ENCODE measurements around the gene PDCD4.
A peak's percentile ranks its signal among the peaks of the same experiment; 100 is the strongest.

PDCD4 gene

GRCh38 chr10:110881247-110881646 lies 9.5 kb downstream of the PDCD4 start:
- DNase-seq (ENCODE audit: low read depth in 1 of 2, low spot score in 1 of 2), result peak in 1 of 2 experiments; percentile 78
- in situ Hi-C loops (cut with HindIII; ENCODE audit: low pct_unique_long_range_greater_than_20kb, low sequenced_read_pairs), result no loop called here
- no peak for TF ChIP-seq JUND (IDR thresholded peaks at IDR 0.05; ENCODE audit: low read depth)

GRCh38 chr10:110881905-110882304 lies 10.2 kb downstream of the PDCD4 start:
- in situ Hi-C loops (cut with HindIII; ENCODE audit: low pct_unique_long_range_greater_than_20kb, low sequenced_read_pairs), result no loop called here
- DNase-seq (ENCODE audit: low read depth in 1 of 2, low spot score in 1 of 2), result peak in 1 of 2 experiments; percentile 57
- TF ChIP-seq JUND (IDR thresholded peaks at IDR 0.05; ENCODE audit: low read depth), result no peak

- no peak for TF ChIP-seq JUND (IDR thresholded peaks at IDR 0.05; ENCODE audit: low read depth)
- DNase-seq (ENCODE audit: low read depth in 1 of 2, low spot score in 1 of 2), result peak in 1 of 2 experiments; percentile 69
- in situ Hi-C loops (cut with HindIII; ENCODE audit: low pct_unique_long_range_greater_than_20kb, low sequenced_read_pairs), result no loop called here
Measured at GRCh38 chr10:110883924-110884323, 12.2 kb downstream of the PDCD4 start.

GRCh38 chr10:110885932-110886674 lies 14.4 kb downstream of the PDCD4 start:
- in situ Hi-C loops (cut with HindIII; ENCODE audit: low pct_unique_long_range_greater_than_20kb, low sequenced_read_pairs), result no loop called here
- peak; percentile 72; the same call in 1 of the 2 replicates for TF ChIP-seq JUND (IDR thresholded peaks at IDR 0.05; ENCODE audit: low read depth)
- DNase-seq (ENCODE audit: low read depth in 1 of 2, low spot score in 1 of 2), result peak in 1 of 2 experiments; percentile 77

GRCh38 chr10:110887560-110887959 lies 15.8 kb downstream of the PDCD4 start:
- TF ChIP-seq JUND (IDR thresholded peaks at IDR 0.05; ENCODE audit: low read depth), result no peak
- DNase-seq (ENCODE audit: low read depth in 1 of 2, low spot score in 1 of 2), result no peak
- in situ Hi-C loops (cut with HindIII; ENCODE audit: low pct_unique_long_range_greater_than_20kb, low sequenced_read_pairs), result no loop called here

DNA sequence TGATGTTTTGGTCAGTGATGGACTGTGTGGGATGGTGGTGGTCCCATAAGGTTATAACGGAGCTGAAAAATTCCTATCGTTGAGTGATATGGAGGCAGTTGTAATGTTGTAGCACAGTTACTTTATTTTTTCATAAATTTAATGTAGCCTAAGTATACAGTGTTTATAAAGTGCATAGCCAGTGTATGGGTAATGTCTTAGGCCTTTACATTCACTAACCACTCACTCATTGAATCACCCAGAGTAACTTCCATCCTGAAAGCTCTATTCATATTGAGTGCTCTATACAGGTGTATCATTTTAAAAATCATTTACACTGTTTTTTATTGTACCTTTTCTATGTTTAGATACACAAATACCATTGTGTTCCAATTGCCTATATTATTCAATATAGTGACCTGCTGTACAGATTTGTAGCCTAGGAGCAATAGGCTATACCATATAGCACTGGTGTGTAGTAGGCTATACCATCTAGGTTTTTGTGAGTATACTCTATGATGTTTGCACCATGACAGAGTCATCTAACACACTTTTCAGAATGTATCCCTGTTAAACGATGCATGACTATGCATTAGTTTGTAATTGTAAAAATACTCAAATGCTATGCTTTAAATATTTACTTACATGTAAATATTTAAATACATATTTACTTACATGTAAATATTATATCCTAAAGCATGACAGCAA lies 21.0 kb downstream of the PDCD4 start:
- no peak for TF ChIP-seq JUND (IDR thresholded peaks at IDR 0.05; ENCODE audit: low read depth)
- in situ Hi-C loops (cut with HindIII; ENCODE audit: low pct_unique_long_range_greater_than_20kb, low sequenced_read_pairs), result no loop called here
- no peak for DNase-seq (ENCODE audit: low read depth in 1 of 2, low spot score in 1 of 2)

DNA sequence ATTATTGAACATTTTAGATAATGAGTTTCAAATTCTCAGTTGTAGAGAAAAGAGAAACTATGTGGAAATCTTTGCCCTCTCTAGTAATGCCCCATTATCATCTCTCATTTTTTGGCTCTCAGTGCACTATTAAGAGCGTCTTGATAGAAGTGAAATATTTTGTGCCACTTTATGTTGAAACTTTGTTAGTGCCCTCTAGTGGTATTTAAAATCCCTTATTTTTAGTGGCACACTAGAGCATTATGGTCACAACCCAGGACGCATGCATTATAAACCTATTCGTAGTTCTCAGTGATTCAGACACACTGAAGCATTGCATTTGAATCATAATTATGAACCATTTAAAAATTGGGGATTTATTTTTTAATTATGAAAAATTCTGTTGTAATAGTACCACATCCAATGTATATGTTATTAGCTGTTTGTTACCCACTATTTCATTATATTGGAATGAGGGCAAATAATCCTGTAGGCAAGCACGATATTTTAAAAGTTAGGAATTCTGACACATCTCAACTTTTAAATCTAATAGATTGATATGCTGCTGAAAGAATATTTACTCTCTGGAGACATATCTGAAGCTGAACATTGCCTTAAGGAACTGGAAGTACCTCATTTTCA lies 21.9 kb downstream of the PDCD4 start:
- no peak for TF ChIP-seq JUND (IDR thresholded peaks at IDR 0.05; ENCODE audit: low read depth)
- peak in 1 of 2 experiments; percentile 57 for DNase-seq (ENCODE audit: low read depth in 1 of 2, low spot score in 1 of 2)
- in situ Hi-C loops (cut with HindIII; ENCODE audit: low pct_unique_long_range_greater_than_20kb, low sequenced_read_pairs), result no loop called here

GRCh38 chr10:110897184-110897583 lies 25.5 kb downstream of the PDCD4 start:
- TF ChIP-seq JUND (IDR thresholded peaks at IDR 0.05; ENCODE audit: low read depth), result no peak
- in situ Hi-C loops (cut with HindIII; ENCODE audit: low pct_unique_long_range_greater_than_20kb, low sequenced_read_pairs), result no loop called here
- DNase-seq (ENCODE audit: low read depth in 1 of 2, low spot score in 1 of 2), result peak in 1 of 2 experiments; percentile 57

- TF ChIP-seq JUND (IDR thresholded peaks at IDR 0.05; ENCODE audit: low read depth), result no peak
- in situ Hi-C loops (cut with HindIII; ENCODE audit: low pct_unique_long_range_greater_than_20kb, low sequenced_read_pairs), result no loop called here
- DNase-seq (ENCODE audit: low read depth in 1 of 2, low spot score in 1 of 2), result no peak
Measured at GRCh38 chr10:110898391-110898790, 26.7 kb downstream of the PDCD4 start.

GRCh38 chr10:110900983-110901382 lies 29.3 kb downstream of the PDCD4 start:
- DNase-seq (ENCODE audit: low read depth in 1 of 2, low spot score in 1 of 2), result no peak
- TF ChIP-seq JUND (IDR thresholded peaks at IDR 0.05; ENCODE audit: low read depth), result no peak
- in situ Hi-C loops (cut with HindIII; ENCODE audit: low pct_unique_long_range_greater_than_20kb, low sequenced_read_pairs), result no loop called here

DNA sequence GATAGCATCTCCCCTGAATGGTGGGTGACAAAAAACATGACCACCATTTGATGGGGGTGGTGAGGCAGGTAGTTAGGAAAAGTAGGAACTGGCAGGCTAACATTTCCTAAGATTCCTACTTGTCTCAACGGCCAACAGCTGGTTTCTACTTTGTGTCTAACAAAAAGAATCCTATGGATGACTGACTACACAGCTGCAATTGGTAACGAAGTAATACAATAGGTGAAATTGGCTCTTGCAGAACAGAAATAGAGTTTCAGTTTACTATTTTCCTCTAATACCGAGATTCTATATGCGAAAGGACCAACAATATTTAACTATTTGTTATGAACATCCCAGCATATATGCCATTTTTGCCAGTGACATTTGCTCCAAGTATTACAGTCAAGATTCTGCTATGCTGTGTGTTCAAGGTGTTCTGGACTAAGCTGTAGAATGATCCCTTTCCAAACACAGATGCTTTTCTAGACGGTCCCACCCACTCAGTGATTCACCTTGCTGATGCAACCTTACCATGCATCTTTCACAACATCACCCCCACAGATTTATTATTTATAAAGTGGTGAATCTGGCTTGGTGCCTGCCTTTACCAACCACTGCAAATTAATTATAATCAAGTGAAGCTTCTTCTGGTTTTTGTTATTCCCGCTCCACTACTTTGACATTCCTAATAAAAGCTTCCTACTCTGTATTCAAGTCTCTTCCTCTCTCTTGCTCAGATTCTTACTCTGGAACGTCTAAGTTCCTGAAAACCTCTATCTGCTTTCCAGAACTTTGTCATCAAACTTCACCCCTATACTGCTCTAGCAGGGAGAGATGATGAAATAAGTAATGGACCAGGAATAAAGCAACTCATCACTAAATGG lies 30.5 kb downstream of the PDCD4 start:
- DNase-seq (ENCODE audit: low read depth in 1 of 2, low spot score in 1 of 2), result no peak
- TF ChIP-seq JUND (IDR thresholded peaks at IDR 0.05; ENCODE audit: low read depth), result no peak
- in situ Hi-C loops (cut with HindIII; ENCODE audit: low pct_unique_long_range_greater_than_20kb, low sequenced_read_pairs), result no loop called here
